Measurements from ENCODE around the gene ME3. TPM values are rescaled to one million over a fixed set of nuclear protein-coding genes. Genes with fewer than 3 reads are reported as not detected.

Gene ME3
- total RNA-seq, 1 donor from 2014 or later = 9.7 TPM

DNA sequence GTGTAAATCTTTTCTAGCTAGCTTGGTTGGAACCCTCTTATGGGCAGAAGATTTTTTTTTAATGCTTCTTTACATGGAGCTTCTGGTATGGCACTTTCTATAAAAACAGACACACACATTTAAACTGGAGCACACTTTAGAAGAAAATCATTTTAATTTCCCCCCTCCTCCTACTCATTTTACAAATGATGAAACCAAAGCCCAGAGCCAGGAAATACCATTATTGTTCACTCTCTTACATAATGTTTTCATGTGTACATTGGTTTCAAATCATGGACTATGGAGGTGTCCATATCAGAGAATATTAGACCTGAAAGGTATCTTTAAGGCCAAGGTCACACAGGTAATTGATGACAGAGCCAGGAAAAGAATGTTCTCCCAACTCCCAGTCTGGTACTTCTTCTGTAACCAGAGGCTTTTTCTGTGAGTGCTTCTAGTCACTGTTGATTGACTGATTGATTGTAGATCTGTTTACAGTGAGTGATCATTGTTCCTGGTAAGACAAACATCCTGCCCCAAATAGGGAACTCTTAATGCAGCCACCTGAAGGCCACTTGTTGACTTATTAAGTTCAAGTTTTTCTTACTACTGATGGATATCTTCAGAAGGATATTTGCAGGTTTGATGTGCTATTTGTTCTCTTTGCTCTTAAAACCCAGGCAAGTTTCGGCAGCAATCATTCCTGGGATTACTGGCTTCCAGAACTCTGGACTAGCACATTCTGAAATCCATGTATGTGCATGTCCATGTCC, 26.8 kb upstream of the ME3 start:
- H3K4me3 Mint-ChIP-seq = no peak overlapping the region
- peaks cover 5% of the 10 kb centered on the region for H3K9me3 Mint-ChIP-seq
- TF ChIP-seq, protein P1, sequence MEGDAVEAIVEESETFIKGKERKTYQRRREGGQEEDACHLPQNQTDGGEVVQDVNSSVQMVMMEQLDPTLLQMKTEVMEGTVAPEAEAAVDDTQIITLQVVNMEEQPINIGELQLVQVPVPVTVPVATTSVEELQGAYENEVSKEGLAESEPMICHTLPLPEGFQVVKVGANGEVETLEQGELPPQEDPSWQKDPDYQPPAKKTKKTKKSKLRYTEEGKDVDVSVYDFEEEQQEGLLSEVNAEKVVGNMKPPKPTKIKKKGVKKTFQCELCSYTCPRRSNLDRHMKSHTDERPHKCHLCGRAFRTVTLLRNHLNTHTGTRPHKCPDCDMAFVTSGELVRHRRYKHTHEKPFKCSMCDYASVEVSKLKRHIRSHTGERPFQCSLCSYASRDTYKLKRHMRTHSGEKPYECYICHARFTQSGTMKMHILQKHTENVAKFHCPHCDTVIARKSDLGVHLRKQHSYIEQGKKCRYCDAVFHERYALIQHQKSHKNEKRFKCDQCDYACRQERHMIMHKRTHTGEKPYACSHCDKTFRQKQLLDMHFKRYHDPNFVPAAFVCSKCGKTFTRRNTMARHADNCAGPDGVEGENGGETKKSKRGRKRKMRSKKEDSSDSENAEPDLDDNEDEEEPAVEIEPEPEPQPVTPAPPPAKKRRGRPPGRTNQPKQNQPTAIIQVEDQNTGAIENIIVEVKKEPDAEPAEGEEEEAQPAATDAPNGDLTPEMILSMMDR (conservative IDR thresholded peaks at IDR 0.05) = no peak
- H3K27ac Mint-ChIP-seq = no peak overlapping the region
- H3K27me3 Mint-ChIP-seq = no peaks in the 10 kb centered on the region
- DNase-seq (ENCODE audit: extremely low spot score, unreplicated experiment) = no peak
- H3K4me1 Mint-ChIP-seq (ENCODE audit: unreplicated experiment) = peaks cover 33% of the 10 kb centered on the region
- H3K36me3 Mint-ChIP-seq = no peaks in the 10 kb centered on the region

DNA sequence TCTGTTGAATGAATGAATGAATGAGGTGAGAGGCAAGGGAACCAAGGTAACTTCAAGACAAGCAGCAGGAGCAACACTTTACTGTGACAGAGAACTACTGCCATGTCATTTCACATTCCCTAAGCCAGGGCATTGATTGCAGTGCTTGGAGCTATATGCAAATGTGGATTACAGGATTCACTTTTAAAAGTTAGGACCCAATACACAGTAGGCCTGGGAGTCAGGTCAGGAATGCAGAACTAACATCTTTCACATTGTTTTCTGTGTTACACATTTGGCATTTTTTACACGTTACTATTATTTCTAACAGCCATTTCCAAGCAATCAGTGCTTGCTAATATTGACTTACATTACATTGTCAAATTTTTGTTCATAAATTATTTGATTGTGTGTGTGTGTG, 26.2 kb upstream of the ME3 start:
- H3K27me3 Mint-ChIP-seq = no peaks in the 10 kb centered on the region
- H3K27ac Mint-ChIP-seq = no peak overlapping the region
- DNase-seq (ENCODE audit: extremely low spot score, unreplicated experiment) = no peak
- H3K4me3 Mint-ChIP-seq = no peak overlapping the region
- no peaks in the 10 kb centered on the region for H3K36me3 Mint-ChIP-seq
- no peaks in the 10 kb centered on the region for H3K9me3 Mint-ChIP-seq
- H3K4me1 Mint-ChIP-seq (ENCODE audit: unreplicated experiment) = peaks cover 28% of the 10 kb centered on the region
- TF ChIP-seq, protein P1 (conservative IDR thresholded peaks at IDR 0.05) = no peak

DNA sequence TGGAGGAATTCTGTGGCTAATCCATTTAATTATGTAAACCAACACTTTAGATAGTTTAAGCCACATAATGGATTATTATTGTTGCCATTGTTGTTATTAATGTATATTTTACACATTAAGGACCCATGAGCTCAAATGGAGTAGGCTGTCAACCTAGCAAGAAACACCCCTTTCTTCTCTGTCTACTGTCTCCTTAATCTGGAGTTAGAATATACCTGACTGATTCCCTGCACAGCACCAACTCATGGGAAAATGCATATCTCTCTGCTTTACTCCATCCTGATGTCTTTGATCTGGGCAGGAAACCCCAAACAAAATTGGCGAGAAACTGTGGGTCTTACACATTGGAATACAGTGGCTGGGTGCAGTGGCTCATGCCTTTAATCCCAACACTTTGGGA, 24.0 kb upstream of the ME3 start:
- Mint-ChIP-seq H3K27me3 (no peaks in the 10 kb centered on the region), H3K36me3 (no peaks in the 10 kb centered on the region), H3K4me3 (no peak overlapping the region), H3K4me1 (ENCODE audit: unreplicated experiment) (peaks cover 12% of the 10 kb centered on the region), H3K27ac (no peak overlapping the region), H3K9me3 (no peaks in the 10 kb centered on the region)
- TF ChIP-seq, protein P1 (conservative IDR thresholded peaks at IDR 0.05) = no peak
- DNase-seq (ENCODE audit: extremely low spot score, unreplicated experiment) = no peak

DNA sequence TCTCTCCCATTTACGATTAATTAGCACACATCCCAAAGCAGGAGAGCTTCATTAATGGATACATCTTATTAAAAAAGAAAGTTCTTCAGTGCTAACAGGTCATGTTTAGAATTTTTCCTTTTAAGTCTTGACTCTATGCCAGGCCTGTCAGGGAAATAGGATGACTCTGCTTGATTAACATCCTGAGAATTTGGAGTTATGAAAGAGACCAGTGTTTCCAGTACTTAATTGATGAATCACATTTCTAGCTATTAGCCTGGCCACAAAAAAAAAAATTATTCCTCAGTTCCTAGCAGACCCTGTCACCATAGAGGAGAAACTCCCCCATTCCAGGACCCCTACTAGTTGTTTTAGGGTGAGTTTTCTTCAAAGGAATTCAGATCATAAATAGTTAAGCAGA, 23.6 kb upstream of the ME3 start:
- Mint-ChIP-seq H3K4me1 (ENCODE audit: unreplicated experiment) (peaks cover 12% of the 10 kb centered on the region), H3K4me3 (peak overlapping the region; percentile 15), H3K36me3 (no peaks in the 10 kb centered on the region), H3K9me3 (no peaks in the 10 kb centered on the region), H3K27me3 (no peaks in the 10 kb centered on the region), H3K27ac (no peak overlapping the region)
- no peak for DNase-seq (ENCODE audit: extremely low spot score, unreplicated experiment)
- TF ChIP-seq, protein P1 (conservative IDR thresholded peaks at IDR 0.05) = no peak

DNA sequence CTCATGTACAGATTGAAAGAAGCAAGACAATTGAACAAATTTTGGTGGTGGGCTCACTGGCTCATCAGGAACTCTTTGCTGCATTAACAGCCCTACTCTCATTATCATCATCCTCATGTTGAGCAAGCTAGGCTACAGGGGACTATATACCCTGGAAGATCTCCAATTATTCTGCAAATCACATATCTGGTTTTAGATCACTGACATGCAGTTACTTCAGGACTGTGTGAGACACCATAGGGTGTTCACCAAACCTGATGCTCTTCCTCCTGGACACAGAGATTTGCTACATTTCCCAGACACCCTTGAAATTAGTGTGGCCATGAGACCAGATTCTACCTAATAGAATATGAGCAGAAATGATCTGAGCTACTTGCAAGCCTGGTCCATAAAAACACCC, 23.0 kb upstream of the ME3 start:
- Mint-ChIP-seq H3K36me3 (no peaks in the 10 kb centered on the region), H3K4me3 (no peak overlapping the region), H3K9me3 (no peaks in the 10 kb centered on the region), H3K27ac (no peak overlapping the region), H3K27me3 (no peaks in the 10 kb centered on the region), H3K4me1 (ENCODE audit: unreplicated experiment) (peaks cover 12% of the 10 kb centered on the region)
- TF ChIP-seq, protein P1 (conservative IDR thresholded peaks at IDR 0.05) = no peak
- no peak for DNase-seq (ENCODE audit: extremely low spot score, unreplicated experiment)

All from type B pancreatic cell (in vitro differentiated cells).